Thyroid gland (tissue), 4 donors: Measurements from ENCODE around the gene AMDHD2.

Source experiments
- POLR2A ChIP-seq, 2 donors: fragments of 450-650 bp; IDR thresholded peaks; one replicate each; pipeline ENCODE4 v1.6.1; 2017; ENCODE audit warnings: antibody characterized with exemption in 2 of 2, mild to moderate bottlenecking in 2 of 2, moderate library complexity in 1 of 2
- TF ChIP-seq, protein P1 (sequence below), 6 experiments: fragments of 200-600 bp in 3 of 6; fragments of 450-650 bp in 3 of 6; sonication (generic) in 3 of 6; IDR thresholded peaks; one replicate each; pipeline ENCODE4 v1.5.1; 2016 to 2019; ENCODE audit warnings: antibody characterized with exemption in 6 of 6, mild to moderate bottlenecking in 2 of 6, inconsistent platforms in 1 of 6, moderate library complexity in 1 of 6

DNA sequence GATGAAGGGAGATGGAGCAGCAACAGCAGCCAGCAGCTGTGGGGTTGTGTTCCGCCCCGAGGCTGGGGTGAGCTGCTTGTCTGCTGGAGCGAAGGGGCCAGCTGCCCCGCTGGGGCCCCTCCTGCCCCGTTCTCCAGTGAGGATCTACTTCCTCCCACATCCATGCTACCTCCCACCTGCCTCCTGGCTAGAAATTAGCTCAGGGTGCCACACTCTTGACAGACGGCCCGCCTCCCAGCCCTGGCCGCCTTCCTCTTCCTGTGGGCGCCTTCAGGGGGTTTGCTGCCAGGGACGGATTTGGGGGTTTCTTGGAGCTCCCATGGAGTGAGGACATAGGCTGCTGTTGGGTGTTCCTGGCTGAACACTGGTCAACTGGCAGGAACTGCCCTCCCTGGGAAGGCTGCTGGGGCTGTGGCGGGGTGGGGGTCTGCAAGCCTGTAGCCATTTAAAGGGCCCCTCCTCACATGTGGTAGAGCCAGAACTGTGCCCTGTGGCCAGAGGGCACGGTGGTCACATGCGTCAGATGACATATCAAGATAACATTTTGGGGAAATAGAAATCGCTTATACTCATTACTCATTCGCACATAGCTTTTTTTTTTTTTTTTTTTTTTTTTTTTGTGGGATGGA, 32.2 kb upstream of the AMDHD2 start:
- TF ChIP-seq, protein P1, sequence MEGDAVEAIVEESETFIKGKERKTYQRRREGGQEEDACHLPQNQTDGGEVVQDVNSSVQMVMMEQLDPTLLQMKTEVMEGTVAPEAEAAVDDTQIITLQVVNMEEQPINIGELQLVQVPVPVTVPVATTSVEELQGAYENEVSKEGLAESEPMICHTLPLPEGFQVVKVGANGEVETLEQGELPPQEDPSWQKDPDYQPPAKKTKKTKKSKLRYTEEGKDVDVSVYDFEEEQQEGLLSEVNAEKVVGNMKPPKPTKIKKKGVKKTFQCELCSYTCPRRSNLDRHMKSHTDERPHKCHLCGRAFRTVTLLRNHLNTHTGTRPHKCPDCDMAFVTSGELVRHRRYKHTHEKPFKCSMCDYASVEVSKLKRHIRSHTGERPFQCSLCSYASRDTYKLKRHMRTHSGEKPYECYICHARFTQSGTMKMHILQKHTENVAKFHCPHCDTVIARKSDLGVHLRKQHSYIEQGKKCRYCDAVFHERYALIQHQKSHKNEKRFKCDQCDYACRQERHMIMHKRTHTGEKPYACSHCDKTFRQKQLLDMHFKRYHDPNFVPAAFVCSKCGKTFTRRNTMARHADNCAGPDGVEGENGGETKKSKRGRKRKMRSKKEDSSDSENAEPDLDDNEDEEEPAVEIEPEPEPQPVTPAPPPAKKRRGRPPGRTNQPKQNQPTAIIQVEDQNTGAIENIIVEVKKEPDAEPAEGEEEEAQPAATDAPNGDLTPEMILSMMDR (IDR thresholded peaks at IDR 0.05), result no peak
- no peak for TF ChIP-seq POLR2A (IDR thresholded peaks at IDR 0.05)
